IMR-90 (cell line): Measurements from ENCODE around the gene RAB27A.

Source experiments
- MAFK ChIP-seq: IDR thresholded peaks from 2 replicates; pipeline ENCODE4 v1.6.1; 2012; ENCODE audit warnings: low read depth, low read length, improper control_type of control experiment
- MAZ ChIP-seq: IDR thresholded peaks from 2 replicates; pipeline ENCODE4 v1.6.1; 2012; ENCODE audit warnings: low read depth, mild to moderate bottlenecking, low read length, improper control_type of control experiment, moderate library complexity, borderline replicate concordance
- MXI1 ChIP-seq: IDR thresholded peaks from 2 replicates; pipeline ENCODE4 v1.6.1; 2012; ENCODE audit warnings: low read depth, mild to moderate bottlenecking, low read length, moderate library complexity, borderline replicate concordance
- NFE2L2 ChIP-seq: fragments of 150-350 bp; IDR thresholded peaks from 2 replicates; pipeline ENCODE4 v1.6.1; 2016; ENCODE audit warnings: low read depth, mild to moderate bottlenecking, low read length
- POLR2A ChIP-seq: IDR thresholded peaks from 2 replicates; pipeline ENCODE4 v1.6.1; 2012; ENCODE audit warnings: mild to moderate bottlenecking, low read depth, low read length
- RFX5 ChIP-seq: IDR thresholded peaks from 2 replicates; pipeline ENCODE4 v1.8.0; 2012; ENCODE audit warnings: low read depth, mild to moderate bottlenecking, low read length, moderate library complexity
- TF ChIP-seq, protein P1 (sequence below): conservative IDR thresholded peaks from 2 replicates; pipeline ENCODE4 v1.5.1; 2012; ENCODE audit warnings: mild to moderate bottlenecking, low read depth, low read length, improper control_type of control experiment

- TF ChIP-seq MAFK, result no peak
- TF ChIP-seq MAZ, result no peak
- TF ChIP-seq NFE2L2, result no peak
- no peak for TF ChIP-seq RFX5
- TF ChIP-seq, protein P1, sequence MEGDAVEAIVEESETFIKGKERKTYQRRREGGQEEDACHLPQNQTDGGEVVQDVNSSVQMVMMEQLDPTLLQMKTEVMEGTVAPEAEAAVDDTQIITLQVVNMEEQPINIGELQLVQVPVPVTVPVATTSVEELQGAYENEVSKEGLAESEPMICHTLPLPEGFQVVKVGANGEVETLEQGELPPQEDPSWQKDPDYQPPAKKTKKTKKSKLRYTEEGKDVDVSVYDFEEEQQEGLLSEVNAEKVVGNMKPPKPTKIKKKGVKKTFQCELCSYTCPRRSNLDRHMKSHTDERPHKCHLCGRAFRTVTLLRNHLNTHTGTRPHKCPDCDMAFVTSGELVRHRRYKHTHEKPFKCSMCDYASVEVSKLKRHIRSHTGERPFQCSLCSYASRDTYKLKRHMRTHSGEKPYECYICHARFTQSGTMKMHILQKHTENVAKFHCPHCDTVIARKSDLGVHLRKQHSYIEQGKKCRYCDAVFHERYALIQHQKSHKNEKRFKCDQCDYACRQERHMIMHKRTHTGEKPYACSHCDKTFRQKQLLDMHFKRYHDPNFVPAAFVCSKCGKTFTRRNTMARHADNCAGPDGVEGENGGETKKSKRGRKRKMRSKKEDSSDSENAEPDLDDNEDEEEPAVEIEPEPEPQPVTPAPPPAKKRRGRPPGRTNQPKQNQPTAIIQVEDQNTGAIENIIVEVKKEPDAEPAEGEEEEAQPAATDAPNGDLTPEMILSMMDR, result no peak
- no peak for TF ChIP-seq POLR2A
- no peak for TF ChIP-seq MXI1
These were observed 125.3 kb downstream of the RAB27A start for GRCh38 chr15:55164284-55164683.
